Ishikawa (cell line): ENCODE data around the gene NUP153.

Experiments
- CREB1 ChIP-seq: IDR thresholded peaks from 2 replicates; pipeline ENCODE4 v1.6.1; 2012; ENCODE audit warnings: low read depth
- EP300 ChIP-seq: IDR thresholded peaks from 2 replicates; pipeline ENCODE4 v1.6.1; 2012; ENCODE audit warnings: borderline replicate concordance
- RAD21 ChIP-seq: IDR thresholded peaks from 2 replicates; pipeline ENCODE4 v1.6.1; 2012; ENCODE audit warnings: low read depth
- TCF12 ChIP-seq: IDR thresholded peaks from 2 replicates; pipeline ENCODE4 v1.6.1; 2012; ENCODE audit warnings: low read depth
- TF ChIP-seq, protein P1 (sequence below): IDR thresholded peaks from 2 replicates; pipeline ENCODE4 v1.6.1; 2012

- TF ChIP-seq, protein P1, sequence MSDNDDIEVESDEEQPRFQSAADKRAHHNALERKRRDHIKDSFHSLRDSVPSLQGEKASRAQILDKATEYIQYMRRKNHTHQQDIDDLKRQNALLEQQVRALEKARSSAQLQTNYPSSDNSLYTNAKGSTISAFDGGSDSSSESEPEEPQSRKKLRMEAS, result no peak
- TF ChIP-seq RAD21 (no peak), EP300 (no peak), CREB1 (no peak), TCF12 (no peak)
These were observed 115.4 kb downstream of the NUP153 start for GRCh38 chr6:17591287-17591686.
